Kidney (tissue), 14 donors: Measurements from ENCODE around the gene KLK8. TPM values are rescaled to one million over a fixed set of nuclear protein-coding genes. Genes with fewer than 3 reads are reported as not detected.
A peak's percentile ranks its signal among the peaks of the same experiment; 100 is the strongest.

ENCODE experiments used
- DNase-seq, 5 donors: peaks; one replicate each; pipeline ENCODE4 v3.0.0-alpha.2; 2013 to 2020
- FAIRE-seq: peaks from 2 replicates; lab custom pipeline; 2012; peaks lifted over from hg19 to GRCh38; lab: Jason Lieb, UNC
- H3K27ac ChIP-seq, 2 donors: one replicate each; pipeline ENCODE4 v1.7.0; 2013; ENCODE audit warnings: low read depth in 2 of 2, low read length in 2 of 2, inconsistent platforms in 1 of 2
- H3K27me3 ChIP-seq: one replicate; pipeline ENCODE4 v1.7.1; 2013; ENCODE audit warnings: low read length, inconsistent platforms; ENCODE audit not compliant: control insufficient read depth, insufficient read depth
- H3K36me3 ChIP-seq, 3 donors: one replicate each; pipeline versions ENCODE4 v1.7.0 to v1.7.1; 2013; ENCODE audit warnings: low read length in 3 of 3, control low read depth in 1 of 3, inconsistent platforms in 1 of 3; ENCODE audit not compliant: insufficient read depth in 3 of 3, control insufficient read depth in 2 of 3
- H3K4me1 ChIP-seq, 3 donors: one replicate each; pipeline versions ENCODE4 v1.7.0 to v1.7.1; 2013; ENCODE audit warnings: low read length in 3 of 3, inconsistent platforms in 1 of 3, low read depth in 1 of 3; ENCODE audit not compliant: control insufficient read depth in 2 of 3, insufficient read depth in 2 of 3
- H3K4me3 ChIP-seq, 3 donors: one replicate each; pipeline versions ENCODE4 v1.7.0 to v1.8.1; 2013; ENCODE audit warnings: low read length in 3 of 3, control low read depth in 1 of 3, inconsistent platforms in 1 of 3
- H3K9ac ChIP-seq, 3 donors: one replicate each; pipeline versions ENCODE4 v1.7.0 to v1.7.1; 2013; ENCODE audit warnings: low read length in 3 of 3, control low read depth in 1 of 3, inconsistent platforms in 1 of 3
- H3K9me3 ChIP-seq, 3 donors: one replicate each; pipeline versions ENCODE4 v1.7.0 to v1.7.1; 2013; ENCODE audit warnings: low read length in 3 of 3, control low read depth in 1 of 3, inconsistent platforms in 1 of 3; ENCODE audit not compliant: control insufficient read depth in 2 of 3, insufficient read depth in 1 of 3
- CTCF ChIP-seq: IDR thresholded peaks from 3 replicates; pipeline ENCODE4 v1.5.1; 2012; ENCODE audit warnings: mild to moderate bottlenecking, moderate library complexity, borderline replicate concordance; ENCODE audit not compliant: insufficient read depth; ENCODE audit errors: extremely low read depth
- intact Hi-C: fragments of 100-400 bp; cut with DNase I; formaldehyde crosslinking; loops from one replicate; pipeline ENCODE4 v1.11.1; 2022
- polyA plus RNA-seq: library from polyadenylated mRNA; stranded (reverse); fragments of 350-450 nt; fragmentation: Illumina TruSeq; extraction: RNeasy Lipid Tissue Mini Kit (QIAGEN cat#74804); gene quantifications from one replicate; pipeline ENCODE4 v1.2.3, GENCODE V29; 2014; ENCODE audit warnings: low read depth, low replicate concordance; ENCODE audit not compliant: insufficient read depth
- total RNA-seq: library from RNA; stranded (reverse); fragmentation: NEBNext Ultra II Directional; extraction: Animal tissue kit (Norgen Biotek cat#: 25700); gene quantifications from one replicate; pipeline ENCODE4 v1.2.1, GENCODE V29; 2021
- donor health status: control.
- donor health status: control.
- donor health status: control.
- donor health status: control.
- donor health status: control.
- donor health status: DM: yes; HTN: yes; CAD: no.
- donor health status: Normal renal cell carcinoma (clear cell type).

Gene KLK8
- total and polyA plus RNA-seq, 2 donors from 2014 or later = 1.3 to 4.2 TPM

- H3K9me3 ChIP-seq = no peaks in the 10 kb centered on the region
- no peak overlapping the region for H3K9ac ChIP-seq
- no peaks in the 10 kb centered on the region for H3K4me1 ChIP-seq
- H3K27ac ChIP-seq = no peak overlapping the region
- H3K4me3 ChIP-seq = no peak overlapping the region
- FAIRE-seq (no peak), DNase-seq (peak in 1 of 5 donors; percentile 32)
- TF ChIP-seq CTCF = no peak
- H3K27me3 ChIP-seq = no peaks in the 10 kb centered on the region
- intact Hi-C loops = no loop called here
- no peaks in the 10 kb centered on the region for H3K36me3 ChIP-seq
Observed at GRCh38 chr19:51027873-51028272, 26.5 kb upstream of the KLK8 start.

- Histone ChIP-seq H3K9ac (no peak overlapping the region), H3K4me1 (no peaks in the 10 kb centered on the region), H3K36me3 (no peaks in the 10 kb centered on the region), H3K27me3 (no peaks in the 10 kb centered on the region), H3K4me3 (no peak overlapping the region), H3K27ac (no peak overlapping the region), H3K9me3 (no peaks in the 10 kb centered on the region)
- no peak for TF ChIP-seq CTCF
- DNase-seq = no peak
- FAIRE-seq = no peak
- intact Hi-C loops = no loop called here
Observed at GRCh38 chr19:51027126-51027806, 25.9 kb upstream of the KLK8 start.

GRCh38 chr19:51026554-51026831 is 25.1 kb upstream of the KLK8 start, which contains the start of gene KLK11:
Gene KLK11 (minus strand): TSS chr19:51026616. CDS start chr19:51025631, 985 bp downstream.
- Histone ChIP-seq H3K4me1 (no peaks in the 10 kb centered on the region), H3K9ac (no peak within 1 kb of the TSS), H3K27ac (no peak within 1 kb of the TSS), H3K36me3 (no peaks in the 10 kb centered on the region), H3K9me3 (no peaks in the 10 kb centered on the region), H3K4me3 (no peak within 1 kb of the TSS), H3K27me3 (no peaks in the 10 kb centered on the region)
- intact Hi-C loops = no loop called here
- no peak for TF ChIP-seq CTCF
- DNase-seq (no peak), FAIRE-seq (no peak)
